Stimulated activated CD8-positive, alpha-beta memory T cell treated with anti-CD3 and anti-CD28 coated beads, Interleukin-12 subunit alpha, Interleukin-12 subunit beta, amount 100 ng/mL, for 1 hour (primary cell): ENCODE measurements around the gene PCDHA7.
"Not testable (repeated sequence)": the region's sequence is repeated elsewhere in the genome, so short reads cannot be mapped to it uniquely, and the experiment has no call there.

Source experiments
- DNase-seq: peaks from one replicate; pipeline ENCODE4 v3.0.0-alpha.2; 2020; ENCODE audit warnings: low read depth

PCDHA7 gene

DNA sequence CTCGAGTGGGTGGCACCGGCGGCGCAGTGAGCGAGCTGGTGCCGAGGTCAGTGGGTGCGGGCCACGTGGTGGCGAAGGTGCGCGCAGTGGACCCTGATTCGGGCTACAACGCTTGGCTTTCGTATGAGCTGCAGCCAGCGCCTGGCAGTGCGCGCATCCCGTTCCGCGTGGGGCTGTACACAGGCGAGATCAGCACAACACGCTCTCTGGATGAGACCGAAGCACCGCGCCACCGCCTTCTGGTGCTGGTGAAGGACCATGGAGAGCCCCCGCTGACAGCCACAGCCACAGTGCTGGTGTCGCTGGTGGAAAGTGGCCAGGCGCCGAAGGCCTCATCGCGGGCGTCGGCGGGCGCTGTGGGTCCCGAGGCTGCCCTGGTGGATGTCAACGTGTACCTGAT lies 10.6 kb upstream of the PCDHA7 start:
- DNase-seq, result no peak

DNA sequence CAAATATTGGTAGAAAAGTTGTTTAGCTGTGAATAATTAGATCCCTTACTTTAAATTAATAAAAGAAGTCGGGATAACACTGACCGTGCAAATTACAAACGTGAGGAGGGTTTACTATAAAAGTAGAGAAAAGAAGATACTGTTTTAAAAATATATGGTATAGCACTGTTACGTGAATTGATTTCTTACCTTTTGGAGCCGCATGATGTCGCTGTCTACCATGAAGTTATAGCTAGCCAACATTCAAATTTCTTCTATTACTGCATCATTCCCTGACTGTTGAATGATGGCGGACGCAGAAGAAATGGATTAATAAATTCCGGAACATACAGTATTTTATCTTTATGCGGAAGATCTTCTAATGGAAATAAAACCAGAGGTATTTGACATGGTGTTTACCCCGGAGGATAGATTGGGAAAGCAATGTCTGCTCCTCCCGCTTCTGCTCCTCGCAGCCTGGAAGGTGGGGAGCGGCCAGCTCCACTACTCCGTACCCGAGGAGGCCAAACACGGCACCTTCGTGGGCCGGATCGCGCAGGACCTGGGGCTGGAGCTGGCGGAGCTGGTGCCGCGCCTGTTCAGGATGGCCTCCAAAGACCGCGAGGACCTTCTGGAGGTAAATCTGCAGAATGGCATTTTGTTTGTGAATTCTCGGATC lies 6.2 kb upstream of the PCDHA7 start, which contains the start of gene PCDHA6:
Gene PCDHA6, plus strand, starts transcription at position 257 of the 658 bp plus-strand sequence. Its CDS starts 132 bp downstream, at position 389.
- DNase-seq, result no peak

DNA sequence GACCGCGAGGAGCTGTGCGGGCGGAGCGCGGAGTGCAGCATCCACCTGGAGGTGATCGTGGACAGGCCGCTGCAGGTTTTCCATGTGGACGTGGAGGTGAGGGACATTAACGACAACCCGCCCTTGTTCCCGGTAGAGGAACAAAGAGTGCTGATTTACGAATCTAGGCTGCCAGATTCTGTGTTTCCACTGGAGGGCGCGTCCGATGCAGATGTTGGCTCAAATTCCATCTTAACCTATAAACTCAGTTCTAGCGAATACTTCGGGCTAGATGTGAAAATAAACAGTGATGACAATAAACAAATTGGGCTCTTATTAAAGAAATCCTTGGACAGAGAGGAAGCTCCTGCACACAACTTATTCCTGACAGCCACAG lies 5.7 kb upstream of the PCDHA7 start:
- no peak for DNase-seq

DNA sequence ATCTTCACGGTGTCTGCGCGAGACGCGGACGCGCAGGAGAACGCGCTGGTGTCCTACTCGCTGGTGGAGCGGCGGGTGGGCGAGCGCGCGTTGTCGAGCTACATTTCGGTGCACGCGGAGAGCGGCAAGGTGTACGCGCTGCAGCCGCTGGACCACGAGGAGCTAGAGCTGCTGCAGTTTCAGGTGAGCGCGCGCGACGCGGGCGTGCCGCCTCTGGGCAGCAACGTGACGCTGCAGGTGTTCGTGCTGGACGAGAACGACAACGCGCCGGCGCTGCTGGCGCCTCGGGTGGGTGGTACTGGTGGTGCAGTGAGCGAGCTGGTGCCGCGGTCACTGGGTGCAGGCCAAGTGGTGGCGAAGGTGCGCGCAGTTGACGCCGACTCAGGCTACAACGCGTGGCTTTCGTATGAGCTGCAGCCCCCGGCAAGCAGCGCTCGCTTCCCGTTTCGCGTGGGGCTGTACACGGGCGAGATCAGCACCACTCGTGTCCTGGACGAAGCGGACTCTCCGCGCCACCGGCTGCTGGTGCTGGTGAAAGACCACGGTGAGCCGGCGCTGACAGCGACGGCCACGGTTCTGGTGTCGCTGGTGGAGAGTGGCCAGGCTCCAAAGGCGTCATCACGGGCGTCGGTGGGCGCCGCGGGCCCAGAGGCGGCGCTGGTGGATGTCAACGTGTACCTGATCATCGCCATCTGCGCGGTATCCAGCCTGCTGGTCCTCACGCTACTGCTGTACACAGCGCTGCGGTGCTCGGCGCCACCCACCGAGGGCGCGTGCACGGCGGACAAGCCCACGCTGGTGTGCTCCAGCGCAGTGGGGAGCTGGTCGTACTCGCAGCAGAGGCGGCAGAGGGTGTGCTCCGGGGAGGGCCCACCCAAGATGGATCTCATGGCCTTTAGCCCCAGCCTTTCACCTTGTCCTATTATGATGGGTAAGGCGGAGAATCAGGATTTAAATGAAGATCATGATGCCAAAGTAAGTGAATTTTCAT lies 4.3 kb upstream of the PCDHA7 start:
- not testable (repeated sequence) for DNase-seq

GRCh38 chr5:140834439-140835008 lies 455 bp downstream of the PCDHA7 start:
- not testable (repeated sequence) for DNase-seq

DNA sequence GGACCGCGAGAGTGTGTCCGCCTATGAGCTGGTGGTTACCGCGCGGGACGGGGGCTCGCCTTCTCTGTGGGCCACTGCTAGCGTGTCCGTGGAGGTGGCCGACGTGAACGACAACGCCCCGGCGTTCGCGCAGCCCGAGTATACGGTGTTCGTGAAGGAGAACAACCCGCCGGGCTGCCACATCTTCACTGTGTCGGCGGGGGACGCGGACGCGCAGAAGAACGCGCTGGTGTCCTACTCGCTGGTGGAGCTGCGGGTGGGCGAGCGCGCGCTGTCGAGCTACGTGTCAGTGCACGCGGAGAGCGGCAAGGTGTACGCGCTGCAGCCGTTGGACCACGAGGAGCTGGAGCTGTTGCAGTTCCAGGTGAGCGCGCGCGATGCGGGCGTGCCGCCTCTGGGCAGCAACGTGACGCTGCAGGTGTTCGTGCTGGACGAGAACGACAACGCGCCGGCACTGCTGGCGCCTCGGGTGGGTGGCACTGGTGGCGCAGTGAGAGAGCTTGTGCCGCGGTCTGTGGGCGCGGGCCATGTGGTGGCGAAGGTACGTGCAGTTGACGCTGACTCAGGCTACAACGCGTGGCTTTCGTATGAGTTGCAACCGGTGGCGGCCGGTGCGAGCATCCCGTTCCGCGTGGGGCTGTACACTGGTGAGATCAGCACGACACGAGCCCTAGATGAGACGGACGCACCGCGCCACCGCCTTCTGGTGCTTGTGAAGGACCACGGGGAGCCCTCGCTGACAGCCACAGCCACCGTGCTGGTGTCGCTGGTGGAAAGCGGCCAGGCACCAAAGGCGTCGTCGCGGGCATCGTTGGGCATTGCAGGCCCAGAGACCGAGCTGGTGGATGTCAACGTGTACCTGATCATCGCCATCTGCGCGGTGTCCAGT lies 1.8 kb downstream of the PCDHA7 start:
- DNase-seq, result no peak

DNA sequence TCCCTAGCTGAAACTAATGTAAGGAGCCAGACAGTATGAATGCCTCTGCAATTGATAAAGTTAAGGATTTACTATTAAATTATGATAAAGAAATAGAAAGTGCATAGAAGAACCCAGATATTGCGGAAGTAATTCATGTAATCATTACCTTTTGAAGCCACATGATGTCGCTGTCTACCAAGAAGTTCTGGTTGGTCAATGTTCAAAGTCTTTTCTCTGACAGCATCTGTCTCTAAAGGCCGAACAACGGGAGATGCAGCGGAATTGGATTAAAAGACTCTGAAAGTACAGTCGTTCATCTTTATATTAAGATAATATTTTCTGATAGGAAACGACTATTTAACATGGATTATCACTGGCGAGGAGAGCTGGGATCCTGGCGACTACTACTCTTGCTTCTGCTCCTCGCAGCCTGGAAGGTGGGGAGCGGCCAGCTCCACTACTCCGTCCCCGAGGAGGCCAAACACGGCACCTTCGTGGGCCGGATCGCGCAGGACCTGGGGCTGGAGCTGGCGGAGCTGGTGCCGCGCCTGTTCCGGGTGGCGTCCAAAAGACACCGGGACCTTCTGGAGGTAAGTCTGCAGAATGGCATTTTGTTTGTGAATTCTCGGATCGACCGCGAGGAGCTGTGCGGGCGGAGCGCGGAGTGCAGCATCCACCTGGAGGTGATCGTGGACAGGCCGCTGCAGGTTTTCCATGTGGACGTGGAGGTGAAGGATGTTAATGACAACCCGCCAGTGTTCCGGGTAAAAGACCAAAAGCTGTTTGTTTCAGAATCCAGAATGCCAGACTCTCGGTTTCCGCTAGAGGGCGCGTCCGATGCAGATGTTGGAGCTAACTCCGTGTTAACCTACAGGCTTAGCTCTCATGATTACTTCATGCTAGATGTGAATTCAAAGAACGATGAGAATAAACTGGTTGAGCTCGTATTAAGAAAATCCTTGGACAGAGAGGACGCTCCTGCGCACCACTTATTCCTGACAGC lies 7.2 kb downstream of the PCDHA7 start, which contains the start of gene PCDHA8:
Gene PCDHA8, plus strand, starts transcription at position 210 of the 985 bp plus-strand sequence. Its CDS starts 135 bp downstream, at position 345.
- no peak for DNase-seq

GRCh38 chr5:140842798-140843733 lies 9.0 kb downstream of the PCDHA7 start:
- no peak for DNase-seq

GRCh38 chr5:140848139-140849102 lies 14.4 kb downstream of the PCDHA7 start, which contains the start of gene PCDHA9:
Gene PCDHA9, plus strand, starts transcription at chr5:140848382. Its CDS starts 114 bp downstream, at chr5:140848496.
- not testable (repeated sequence) for DNase-seq

DNA sequence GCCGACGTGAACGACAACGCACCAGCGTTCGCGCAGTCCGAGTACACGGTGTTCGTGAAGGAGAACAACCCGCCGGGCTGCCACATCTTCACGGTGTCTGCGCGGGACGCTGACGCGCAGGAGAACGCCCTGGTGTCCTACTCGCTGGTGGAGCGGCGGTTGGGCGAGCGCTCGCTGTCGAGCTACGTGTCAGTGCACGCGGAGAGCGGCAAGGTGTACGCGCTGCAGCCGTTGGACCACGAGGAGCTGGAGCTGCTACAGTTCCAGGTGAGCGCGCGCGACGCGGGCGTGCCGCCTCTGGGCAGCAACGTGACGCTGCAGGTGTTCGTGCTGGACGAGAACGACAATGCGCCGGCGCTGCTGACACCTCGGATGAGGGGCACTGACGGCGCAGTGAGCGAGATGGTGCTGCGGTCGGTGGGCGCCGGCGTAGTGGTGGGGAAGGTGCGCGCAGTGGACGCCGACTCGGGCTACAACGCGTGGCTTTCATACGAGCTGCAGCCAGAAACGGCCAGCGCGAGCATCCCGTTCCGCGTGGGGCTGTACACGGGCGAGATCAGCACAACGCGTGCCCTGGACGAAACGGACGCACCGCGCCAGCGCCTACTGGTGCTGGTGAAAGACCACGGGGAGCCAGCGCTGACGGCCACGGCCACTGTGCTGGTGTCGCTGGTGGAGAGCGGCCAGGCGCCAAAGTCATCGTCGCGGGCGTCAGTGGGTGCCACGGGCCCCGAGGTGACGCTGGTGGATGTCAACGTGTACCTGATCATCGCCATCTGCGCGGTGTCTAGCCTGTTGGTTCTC lies 16.0 kb downstream of the PCDHA7 start:
- not testable (repeated sequence) for DNase-seq

DNA sequence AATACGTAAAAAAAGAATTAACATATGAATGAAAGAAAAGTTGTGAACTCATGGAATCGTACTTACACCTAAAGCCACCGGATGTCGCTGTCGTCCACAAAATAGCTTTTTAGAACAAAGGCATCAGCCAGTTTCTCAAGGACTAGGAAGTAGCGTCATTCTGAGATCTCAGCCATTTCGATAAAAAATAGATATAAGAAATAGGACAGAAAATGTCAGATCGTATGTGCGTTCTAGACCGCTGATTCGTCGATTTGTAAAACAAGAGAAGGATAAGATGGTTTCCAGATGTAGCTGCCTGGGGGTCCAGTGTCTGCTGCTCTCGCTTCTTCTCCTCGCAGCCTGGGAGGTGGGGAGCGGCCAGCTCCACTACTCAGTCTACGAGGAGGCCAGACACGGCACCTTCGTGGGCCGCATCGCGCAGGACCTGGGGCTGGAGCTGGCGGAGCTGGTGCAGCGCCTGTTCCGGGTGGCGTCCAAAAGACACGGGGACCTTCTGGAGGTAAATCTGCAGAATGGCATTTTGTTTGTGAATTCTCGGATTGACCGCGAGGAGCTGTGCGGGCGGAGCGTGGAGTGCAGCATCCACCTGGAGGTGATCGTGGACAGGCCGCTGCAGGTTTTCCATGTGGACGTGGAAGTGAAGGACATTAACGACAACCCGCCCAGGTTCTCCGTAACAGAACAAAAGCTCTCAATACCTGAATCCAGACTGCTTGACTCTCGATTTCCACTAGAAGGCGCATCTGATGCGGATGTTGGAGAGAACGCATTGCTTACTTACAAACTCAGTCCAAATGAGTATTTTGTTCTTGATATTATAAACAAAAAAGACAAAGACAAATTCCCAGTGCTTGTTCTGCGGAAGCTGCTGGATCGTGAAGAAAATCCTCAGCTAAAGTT lies 22.0 kb downstream of the PCDHA7 start, which contains the start of gene PCDHA10:
Gene PCDHA10, plus strand, starts transcription at position 126 of the 903 bp plus-strand sequence. Its CDS starts 152 bp downstream, at position 278.
- no peak for DNase-seq

DNA sequence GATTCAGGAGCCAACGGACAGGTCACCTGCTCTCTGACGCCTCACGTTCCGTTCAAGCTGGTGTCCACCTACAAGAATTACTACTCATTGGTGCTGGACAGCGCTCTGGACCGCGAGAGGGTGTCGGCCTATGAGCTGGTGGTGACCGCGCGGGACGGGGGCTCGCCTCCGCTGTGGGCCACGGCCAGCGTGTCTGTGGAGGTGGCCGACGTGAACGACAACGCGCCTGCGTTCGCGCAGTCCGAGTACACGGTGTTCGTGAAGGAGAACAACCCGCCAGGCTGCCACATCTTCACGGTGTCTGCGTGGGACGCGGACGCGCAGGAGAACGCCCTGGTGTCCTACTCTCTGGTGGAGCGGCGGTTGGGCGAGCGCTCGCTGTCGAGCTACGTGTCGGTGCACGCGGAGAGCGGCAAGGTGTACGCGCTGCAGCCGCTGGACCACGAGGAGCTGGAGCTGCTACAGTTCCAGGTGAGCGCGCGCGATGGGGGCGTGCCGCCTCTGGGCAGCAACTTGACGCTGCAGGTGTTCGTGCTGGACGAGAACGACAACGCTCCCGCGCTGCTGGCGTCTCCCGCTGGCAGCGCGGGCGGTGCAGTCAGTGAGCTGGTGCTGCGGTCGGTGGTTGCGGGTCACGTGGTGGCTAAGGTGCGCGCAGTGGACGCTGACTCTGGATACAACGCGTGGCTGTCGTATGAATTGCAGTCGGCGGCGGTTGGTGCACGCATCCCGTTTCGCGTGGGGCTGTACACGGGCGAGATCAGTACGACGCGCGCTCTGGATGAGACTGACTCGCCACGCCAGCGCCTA lies 23.3 kb downstream of the PCDHA7 start:
- DNase-seq, result no peak

DNA sequence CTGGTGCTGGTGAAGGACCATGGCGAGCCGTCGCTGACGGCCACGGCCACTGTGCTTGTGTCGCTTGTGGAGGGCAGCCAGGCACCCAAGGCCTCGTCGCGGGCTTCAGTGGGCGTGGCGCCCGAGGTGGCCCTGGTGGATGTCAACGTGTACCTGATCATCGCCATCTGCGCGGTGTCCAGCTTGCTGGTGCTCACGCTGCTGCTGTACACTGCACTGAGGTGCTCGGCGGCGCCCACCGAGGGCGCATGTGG lies 23.8 kb downstream of the PCDHA7 start:
- no peak for DNase-seq

DNA sequence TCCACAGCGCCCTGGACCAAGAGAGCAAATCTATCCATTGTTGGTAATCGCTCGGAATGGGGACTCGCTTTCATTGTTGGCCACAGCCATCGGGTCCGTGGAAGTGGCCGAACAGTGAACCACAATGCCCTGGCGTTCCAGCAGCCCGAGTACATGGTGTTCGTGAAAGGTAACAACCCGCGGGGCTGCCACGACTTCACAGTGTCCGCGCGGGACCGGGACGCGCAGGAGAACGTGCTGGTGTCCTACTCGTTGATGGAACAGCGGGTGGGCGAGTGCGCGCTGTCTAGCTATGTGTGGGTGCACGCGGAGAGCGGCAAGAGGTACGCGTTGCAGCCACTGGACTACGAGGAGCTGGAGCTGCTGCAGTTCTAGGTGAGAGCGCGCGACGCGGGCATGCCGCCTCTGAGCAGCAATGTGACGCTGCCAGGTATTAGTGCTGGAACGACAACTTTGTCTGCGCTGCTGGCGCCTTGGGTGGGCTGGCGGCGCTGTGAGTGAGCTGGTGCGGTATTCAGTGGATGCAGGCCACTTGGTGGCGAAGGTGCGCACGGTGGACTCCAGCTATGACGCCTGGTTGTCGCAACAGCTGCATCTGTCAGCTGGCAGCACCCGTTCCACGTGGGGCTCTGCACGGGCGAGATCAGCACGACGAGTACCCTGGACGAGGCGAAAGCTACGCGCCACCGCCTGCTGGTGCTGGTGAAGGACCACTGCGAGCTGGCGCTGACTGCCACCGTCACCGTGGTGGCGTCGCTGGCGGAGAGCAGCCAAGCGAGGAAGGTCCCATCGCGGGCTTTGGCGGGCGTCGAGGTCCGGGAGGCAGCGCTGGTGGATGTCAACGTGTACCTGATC lies 28.6 kb downstream of the PCDHA7 start:
- no peak for DNase-seq
